WERI-Rb-1 (cell line): Measurements from ENCODE around the gene C20orf204.

Experiments used
- DNase-seq: peaks from one replicate; pipeline ENCODE4 v3.0.0-alpha.2; 2020
- H3K27ac ChIP-seq: fragments of 250-450 bp; sonication (Bioruptor Pico); 2 replicates; pipeline ENCODE4 v1.5.1; 2020; ENCODE audit warnings: mild to moderate bottlenecking, moderate library complexity
- H3K27me3 ChIP-seq: fragments of 250-450 bp; sonication (Bioruptor Pico); 2 replicates; pipeline ENCODE4 v1.5.1; 2021; ENCODE audit warnings: mild to moderate bottlenecking, low read depth, moderate library complexity; ENCODE audit not compliant: insufficient read depth, severe bottlenecking
- H3K36me3 ChIP-seq: fragments of 250-450 bp; sonication (Bioruptor Pico); 2 replicates; pipeline ENCODE4 v1.5.1; 2020; ENCODE audit warnings: mild to moderate bottlenecking, moderate library complexity
- H3K4me3 ChIP-seq: 2 replicates; pipeline ENCODE4 v1.5.1; 2011; ENCODE audit warnings: low read depth, mild to moderate bottlenecking, control low read depth, low read length
- H3K9me3 ChIP-seq: fragments of 250-450 bp; sonication (Bioruptor Pico); 2 replicates; pipeline ENCODE4 v1.5.1; 2021; ENCODE audit warnings: mild to moderate bottlenecking, moderate library complexity; ENCODE audit not compliant: severe bottlenecking
- CTCF ChIP-seq: IDR thresholded peaks from 2 replicates; pipeline ENCODE4 v1.5.1; 2011; ENCODE audit warnings: low read depth, mild to moderate bottlenecking, control low read depth, inconsistent platforms, low read length

The C20orf204 gene

GRCh38 chr20:64035933-64036345, at the start of gene C20orf204:
Gene C20orf204 (plus strand): TSS chr20:64036182. CDS start chr20:64036324, 142 bp downstream.
- Histone ChIP-seq H3K9me3 (no peaks in the 10 kb centered on the region), H3K27me3 (no peaks in the 10 kb centered on the region), H3K36me3 (no peaks in the 10 kb centered on the region), H3K4me3 (no peak within 1 kb of the TSS), H3K27ac (peak within 1 kb of the TSS; percentile 72)
- TF ChIP-seq CTCF, result no peak
- peak; percentile 73 for DNase-seq

GRCh38 chr20:64000906-64001305, 35.1 kb upstream of the C20orf204 start:
- no peak overlapping the region for H3K4me3 ChIP-seq
- no peak for DNase-seq
- H3K36me3 ChIP-seq, result peaks cover 11% of the 10 kb centered on the region
- H3K27ac ChIP-seq, result no peak overlapping the region
- TF ChIP-seq CTCF, result no peak
- H3K27me3 ChIP-seq, result no peaks in the 10 kb centered on the region
- H3K9me3 ChIP-seq, result no peaks in the 10 kb centered on the region

GRCh38 chr20:64001607-64002011, 34.4 kb upstream of the C20orf204 start:
- H3K36me3 ChIP-seq, result peaks cover 9% of the 10 kb centered on the region
- H3K9me3 ChIP-seq, result no peaks in the 10 kb centered on the region
- no peak overlapping the region for H3K27ac ChIP-seq
- no peak for TF ChIP-seq CTCF
- H3K4me3 ChIP-seq, result no peak overlapping the region
- no peaks in the 10 kb centered on the region for H3K27me3 ChIP-seq
- DNase-seq, result no peak

GRCh38 chr20:64003960-64004725, 31.8 kb upstream of the C20orf204 start:
- no peak for DNase-seq
- peaks cover 9% of the 10 kb centered on the region; the same call in 1 of the 2 replicates for H3K36me3 ChIP-seq
- no peak overlapping the region for H3K4me3 ChIP-seq
- no peaks in the 10 kb centered on the region for H3K27me3 ChIP-seq
- H3K27ac ChIP-seq, result no peak overlapping the region
- no peak for TF ChIP-seq CTCF
- H3K9me3 ChIP-seq, result no peaks in the 10 kb centered on the region

GRCh38 chr20:64005394-64005793, 30.6 kb upstream of the C20orf204 start:
- no peak for TF ChIP-seq CTCF
- no peak for DNase-seq
- H3K36me3 ChIP-seq, result peaks cover 5% of the 10 kb centered on the region
- no peaks in the 10 kb centered on the region for H3K9me3 ChIP-seq
- H3K27me3 ChIP-seq, result no peaks in the 10 kb centered on the region
- H3K27ac ChIP-seq, result no peak overlapping the region
- no peak overlapping the region for H3K4me3 ChIP-seq

- Histone ChIP-seq H3K9me3 (no peaks in the 10 kb centered on the region), H3K4me3 (no peak overlapping the region), H3K27me3 (no peaks in the 10 kb centered on the region), H3K27ac (no peak overlapping the region), H3K36me3 (peaks cover 4% of the 10 kb centered on the region)
- no peak for TF ChIP-seq CTCF
- DNase-seq, result no peak
Measured at GRCh38 chr20:64006490-64006889, 29.5 kb upstream of the C20orf204 start.
